ENCODE data around the gene GOLGA8M.
"Not testable (repeated sequence)": the region's sequence is repeated elsewhere in the genome, so short reads cannot be mapped to it uniquely, and the experiment has no call there.

Gene GOLGA8M

DNA sequence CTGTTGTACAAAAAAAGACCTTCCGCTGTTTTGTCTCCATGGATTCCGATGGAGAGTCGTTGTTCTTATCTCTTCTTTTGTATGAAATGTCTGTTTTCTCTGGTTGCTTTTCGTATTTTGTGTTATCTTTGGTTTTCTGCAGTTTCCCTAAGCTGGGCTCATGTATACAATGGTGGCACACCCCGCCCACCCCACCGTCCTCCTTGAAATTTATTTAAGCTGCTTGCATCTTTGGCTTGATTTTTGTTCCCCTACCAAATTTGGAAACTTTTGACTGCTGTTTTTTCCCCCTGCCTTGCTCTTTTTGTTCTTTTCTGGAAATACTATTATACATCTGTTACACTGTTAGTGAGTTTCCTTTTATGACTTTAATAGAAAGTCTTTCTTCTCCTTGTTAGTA, 47.6 kb downstream of the GOLGA8M start:
- not testable (repeated sequence) for H3K27ac ChIP-seq (replicated peaks); DNase-seq (ENCODE audit: low read depth in 1 of 2, low spot score in 1 of 2); H3K4me3 ChIP-seq (replicated peaks; ENCODE audit: insufficient read depth, low read length); H3K27me3 ChIP-seq (ENCODE audit: insufficient read depth, poor library complexity, severe bottlenecking)

DNA sequence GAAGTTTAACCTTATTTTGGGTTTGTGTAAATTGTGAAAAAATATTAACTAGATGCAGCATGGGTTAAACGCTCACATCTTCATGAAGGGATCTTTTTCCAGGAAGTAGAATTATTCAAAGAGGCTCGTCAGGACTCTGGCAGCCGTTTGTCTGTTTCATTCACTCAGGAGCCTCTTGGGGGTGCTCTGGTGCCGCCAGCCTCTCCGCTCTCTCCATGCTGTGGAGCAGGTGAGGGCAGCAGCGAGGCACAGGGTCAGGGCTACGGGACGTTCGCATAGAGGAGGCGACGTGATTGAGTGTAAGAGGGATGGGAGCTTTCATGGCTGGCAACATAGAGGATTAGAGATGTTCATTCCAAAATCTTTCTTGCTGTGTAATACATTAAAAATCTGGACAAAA, 48.5 kb downstream of the GOLGA8M start:
- not testable (repeated sequence) for H3K27me3 ChIP-seq (ENCODE audit: insufficient read depth, poor library complexity, severe bottlenecking); DNase-seq (ENCODE audit: low read depth in 1 of 2, low spot score in 1 of 2); H3K27ac ChIP-seq (replicated peaks); H3K4me3 ChIP-seq (replicated peaks; ENCODE audit: insufficient read depth, low read length)

GRCh38 chr15:28660750-28661149, 51.5 kb downstream of the GOLGA8M start:
- H3K27ac ChIP-seq (replicated peaks); H3K27me3 ChIP-seq (ENCODE audit: insufficient read depth, poor library complexity, severe bottlenecking); H3K4me3 ChIP-seq (replicated peaks; ENCODE audit: insufficient read depth, low read length); DNase-seq (ENCODE audit: low read depth in 1 of 2, low spot score in 1 of 2): not testable (repeated sequence)

GRCh38 chr15:28656018-28656360, 56.2 kb downstream of the GOLGA8M start:
- not testable (repeated sequence) for H3K27me3 ChIP-seq (ENCODE audit: insufficient read depth, poor library complexity, severe bottlenecking); H3K4me3 ChIP-seq (replicated peaks; ENCODE audit: insufficient read depth, low read length); DNase-seq (ENCODE audit: low read depth in 1 of 2, low spot score in 1 of 2); H3K27ac ChIP-seq (replicated peaks)

GRCh38 chr15:28655329-28656017, 56.7 kb downstream of the GOLGA8M start:
- H3K4me3 ChIP-seq (replicated peaks; ENCODE audit: insufficient read depth, low read length); H3K27me3 ChIP-seq (ENCODE audit: insufficient read depth, poor library complexity, severe bottlenecking); DNase-seq (ENCODE audit: low read depth in 1 of 2, low spot score in 1 of 2); H3K27ac ChIP-seq (replicated peaks): not testable (repeated sequence)

GRCh38 chr15:28654194-28654593, 58.0 kb downstream of the GOLGA8M start:
- H3K27me3 ChIP-seq (ENCODE audit: insufficient read depth, poor library complexity, severe bottlenecking); H3K4me3 ChIP-seq (replicated peaks; ENCODE audit: insufficient read depth, low read length); DNase-seq (ENCODE audit: low read depth in 1 of 2, low spot score in 1 of 2); H3K27ac ChIP-seq (replicated peaks): not testable (repeated sequence)

DNA sequence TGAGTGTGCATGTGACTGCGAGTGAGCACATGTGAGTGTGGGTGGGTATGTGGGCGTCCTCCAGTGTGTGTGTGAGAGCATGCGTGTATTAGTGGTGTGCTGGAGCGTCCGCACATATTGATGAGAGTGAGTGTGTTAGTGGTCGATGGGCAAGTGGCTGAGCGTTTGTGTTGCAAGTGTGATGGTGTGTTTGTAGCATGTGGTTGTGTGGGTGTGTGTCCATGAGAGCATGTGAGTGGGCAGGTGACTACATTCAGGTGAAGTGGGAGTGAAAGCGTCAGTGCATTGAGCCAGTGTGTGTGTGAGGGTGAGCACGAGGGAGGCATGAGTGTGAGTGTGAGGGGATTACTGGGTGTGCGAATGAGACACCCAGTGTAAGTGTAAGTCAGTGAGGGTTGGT, 59.7 kb downstream of the GOLGA8M start:
- not testable (repeated sequence) for H3K27ac ChIP-seq (replicated peaks); H3K27me3 ChIP-seq (ENCODE audit: insufficient read depth, poor library complexity, severe bottlenecking); H3K4me3 ChIP-seq (replicated peaks; ENCODE audit: insufficient read depth, low read length); DNase-seq (ENCODE audit: low read depth in 1 of 2, low spot score in 1 of 2)
